Measurements from ENCODE around the gene CEP131. TPM values are rescaled to one million over a fixed set of nuclear protein-coding genes. Genes with fewer than 3 reads are reported as not detected.

The CEP131 gene
- total and polyA plus RNA-seq, 7 donors: 1.8 to 11.6 (median 5.0) TPM

GRCh38 chr17:81191116-81191515 lies 31.6 kb downstream of the CEP131 start:
- Histone ChIP-seq H3K4me1 (peaks cover 0 to 14% (median 0%) of the 10 kb centered on the region in 4 donors), H3K27ac (no peak overlapping the region), H3K27me3 (no peaks in the 10 kb centered on the region), H3K4me3 (no peak overlapping the region), H3K36me3 (peaks cover 0 to 11% (median 0%) of the 10 kb centered on the region in 4 donors), H3K9me3 (no peaks in the 10 kb centered on the region)
- TF ChIP-seq POLR2A (IDR thresholded peaks at IDR 0.05) (no peak), EP300 (IDR thresholded peaks at IDR 0.05) (no peak), POLR2AphosphoS5 (IDR thresholded peaks at IDR 0.05) (no peak), CTCF (IDR thresholded peaks at IDR 0.05) (no peak)
- 92 to 93% methylated on average over 20 of the region's 20 CpGs for WGBS, 2 donors
- no peak for DNase-seq
- intact Hi-C loops (cut with DNase I): no loop called here

- intact Hi-C loops (cut with DNase I): no loop called here
These were observed 32.2 kb downstream of the CEP131 start for GRCh38 chr17:81190591-81190990.

GRCh38 chr17:81189670-81190530 lies 32.9 kb downstream of the CEP131 start:
- no peaks in the 10 kb centered on the region for H3K9me3 ChIP-seq
- intact Hi-C loops (cut with DNase I): no loop called here
- 89% methylated on average over 27 of the region's 27 CpGs for WGBS, 2 donors
- H3K4me3 ChIP-seq: no peak overlapping the region
- no peaks in the 10 kb centered on the region for H3K27me3 ChIP-seq
- no peak for DNase-seq
- peaks cover 0 to 3% (median 0%) of the 10 kb centered on the region in 4 donors for H3K4me1 ChIP-seq
- no peak overlapping the region for H3K27ac ChIP-seq
- TF ChIP-seq POLR2AphosphoS5 (IDR thresholded peaks at IDR 0.05): no peak
- TF ChIP-seq POLR2A (IDR thresholded peaks at IDR 0.05): no peak
- TF ChIP-seq CTCF (IDR thresholded peaks at IDR 0.05): no peak
- TF ChIP-seq EP300 (IDR thresholded peaks at IDR 0.05): no peak
- H3K36me3 ChIP-seq: peaks cover 0 to 5% (median 0%) of the 10 kb centered on the region in 4 donors

More at GRCh38 chr17:81190591-81190990, 32.2 kb downstream of the CEP131 start:
- TF ChIP-seq POLR2AphosphoS5 (IDR thresholded peaks at IDR 0.05): no peak
- no peak for TF ChIP-seq CTCF (IDR thresholded peaks at IDR 0.05)
- TF ChIP-seq POLR2A (IDR thresholded peaks at IDR 0.05): no peak
- TF ChIP-seq EP300 (IDR thresholded peaks at IDR 0.05): no peak
- no peak overlapping the region for H3K4me3 ChIP-seq
- H3K9me3 ChIP-seq: no peaks in the 10 kb centered on the region
- WGBS, 2 donors: 95 to 96% methylated on average over 28 of the region's 28 CpGs
- DNase-seq: no peak
- peaks cover 0 to 10% (median 0%) of the 10 kb centered on the region in 4 donors for H3K4me1 ChIP-seq
- no peaks in the 10 kb centered on the region for H3K27me3 ChIP-seq
- peaks cover 0 to 9% (median 0%) of the 10 kb centered on the region in 4 donors for H3K36me3 ChIP-seq
- no peak overlapping the region for H3K27ac ChIP-seq

GRCh38 chr17:81189016-81189415 lies 33.7 kb downstream of the CEP131 start:
- no peak for DNase-seq
- no peaks in the 10 kb centered on the region for H3K9me3 ChIP-seq
- TF ChIP-seq EP300 (IDR thresholded peaks at IDR 0.05): no peak
- no peak for TF ChIP-seq POLR2A (IDR thresholded peaks at IDR 0.05)
- TF ChIP-seq POLR2AphosphoS5 (IDR thresholded peaks at IDR 0.05): no peak
- TF ChIP-seq CTCF (IDR thresholded peaks at IDR 0.05): no peak
- intact Hi-C loops (cut with DNase I): no loop called here
- no peak overlapping the region for H3K4me3 ChIP-seq
- no peaks in the 10 kb centered on the region for H3K4me1 ChIP-seq
- no peak overlapping the region for H3K27ac ChIP-seq
- peaks cover 0 to 6% (median 0%) of the 10 kb centered on the region in 3 donors for H3K27me3 ChIP-seq
- whole genome bisulfite sequencing, 2 donors: 90 to 92% methylated on average over 7 of the region's 7 CpGs
- H3K36me3 ChIP-seq: peaks cover 0 to 5% (median 0%) of the 10 kb centered on the region in 4 donors

All from sigmoid colon (tissue), 7 donors.